SK-N-SH treated with all-trans-retinoic acid at 6 μM for 48 hours (cell line): ENCODE results near the gene ADGRB2.

Experiments
- ATAC-seq: fragments of 200-7000 bp; cut with Tn5 transposase; 3 replicates; pipeline ENCODE4 v1.9.1; 2020; ENCODE audit warnings: mild to moderate bottlenecking, moderate library complexity
- ARNTL ChIP-seq: fragments of 450-650 bp; formaldehyde crosslinking; IDR thresholded peaks from 2 replicates; pipeline ENCODE4 v1.5.0; 2020; ENCODE audit warnings: low read depth, mild to moderate bottlenecking, moderate library complexity, borderline replicate concordance
- BACH2 ChIP-seq: fragments of 250-450 bp; sonication (Bioruptor Pico); IDR thresholded peaks from 2 replicates; pipeline ENCODE4 v1.9.0; 2021; ENCODE audit warnings: mild to moderate bottlenecking, borderline replicate concordance
- CREB5 ChIP-seq: fragments of 250-450 bp; sonication (Bioruptor Pico); IDR thresholded peaks from 2 replicates; pipeline ENCODE4 v1.5.1; 2020; ENCODE audit warnings: low read depth, mild to moderate bottlenecking, moderate library complexity
- CSDC2 ChIP-seq: fragments of 250-450 bp; sonication (Bioruptor Pico); IDR thresholded peaks from 2 replicates; pipeline ENCODE4 v1.5.0; 2020; ENCODE audit warnings: mild to moderate bottlenecking, moderate library complexity
- CSRNP3 ChIP-seq: fragments of 250-450 bp; sonication (Bioruptor Pico); IDR thresholded peaks from 2 replicates; pipeline ENCODE4 v1.5.1; 2021; ENCODE audit warnings: mild to moderate bottlenecking, moderate library complexity
- GLIS3 ChIP-seq: fragments of 250-450 bp; sonication (Bioruptor Pico); IDR thresholded peaks from 2 replicates; pipeline ENCODE4 v1.5.0; 2020; ENCODE audit warnings: mild to moderate bottlenecking, moderate library complexity
- ISL1 ChIP-seq: fragments of 250-450 bp; sonication (Bioruptor Pico); IDR thresholded peaks from 2 replicates; pipeline ENCODE4 v2.1.2; 2022; ENCODE audit warnings: mild to moderate bottlenecking, moderate library complexity
- OSR1 ChIP-seq: fragments of 250-450 bp; sonication (Bioruptor Pico); IDR thresholded peaks from 2 replicates; pipeline ENCODE4 v1.8.0; 2022; ENCODE audit warnings: moderate library complexity, mild to moderate bottlenecking, inconsistent platforms
- POU6F1 ChIP-seq: fragments of 250-450 bp; sonication (Bioruptor Pico); IDR thresholded peaks from 2 replicates; pipeline ENCODE4 v1.8.0; 2021; ENCODE audit warnings: low read depth, mild to moderate bottlenecking, moderate library complexity, borderline replicate concordance
- PPARA ChIP-seq: fragments of 250-450 bp; sonication (Bioruptor Pico); IDR thresholded peaks from 2 replicates; pipeline ENCODE4 v1.5.0; 2020; ENCODE audit warnings: mild to moderate bottlenecking, borderline replicate concordance
- TCF4 ChIP-seq: fragments of 250-450 bp; sonication (Bioruptor Pico); IDR thresholded peaks from 2 replicates; pipeline ENCODE4 v1.8.0; 2021; ENCODE audit warnings: mild to moderate bottlenecking, moderate library complexity, borderline replicate concordance
- TOX ChIP-seq: fragments of 250-450 bp; sonication (Bioruptor Pico); IDR thresholded peaks from 2 replicates; pipeline ENCODE4 v1.8.0; 2021; ENCODE audit warnings: mild to moderate bottlenecking, moderate library complexity, borderline replicate concordance
- TSHZ2 ChIP-seq: fragments of 250-450 bp; sonication (Bioruptor Pico); IDR thresholded peaks from 2 replicates; pipeline ENCODE4 v1.5.0; 2020; ENCODE audit warnings: mild to moderate bottlenecking, moderate library complexity
- ZC3H10 ChIP-seq: fragments of 250-450 bp; sonication (Bioruptor Pico); IDR thresholded peaks from 2 replicates; pipeline ENCODE4 v1.5.1; 2021; ENCODE audit warnings: mild to moderate bottlenecking, moderate library complexity
- ZFP3 ChIP-seq: fragments of 250-450 bp; sonication (Bioruptor Pico); IDR thresholded peaks from 2 replicates; pipeline ENCODE4 v1.5.0; 2020; ENCODE audit warnings: mild to moderate bottlenecking, moderate library complexity
- ZFP30 ChIP-seq: fragments of 450-650 bp; formaldehyde crosslinking; IDR thresholded peaks from 2 replicates; pipeline ENCODE4 v1.5.0; 2022; ENCODE audit warnings: mild to moderate bottlenecking, moderate library complexity
- ZNF565 ChIP-seq: fragments of 450-650 bp; formaldehyde crosslinking; conservative IDR thresholded peaks from 2 replicates; pipeline ENCODE4 v1.5.0; 2020; ENCODE audit warnings: low read depth, mild to moderate bottlenecking, moderate library complexity
- ZNF70 ChIP-seq: fragments of 450-650 bp; formaldehyde crosslinking; IDR thresholded peaks from 2 replicates; pipeline ENCODE4 v1.5.0; 2020; ENCODE audit warnings: mild to moderate bottlenecking, moderate library complexity
- ZNF8 ChIP-seq: fragments of 450-650 bp; formaldehyde crosslinking; IDR thresholded peaks from 2 replicates; pipeline ENCODE4 v1.5.0; 2020; ENCODE audit warnings: mild to moderate bottlenecking, moderate library complexity

ADGRB2 gene

GRCh38 chr1:31765041-31765467, 914 bp upstream of the ADGRB2 start:
- peak; percentile 19; the same call in 2 of the 3 replicates for ATAC-seq
- TF ChIP-seq TOX (CRISPR knock-in tag) (no peak), TCF4 (CRISPR knock-in tag) (no peak), POU6F1 (CRISPR knock-in tag) (no peak), ZFP3 (CRISPR knock-in tag) (no peak), ZNF70 (no peak), CREB5 (CRISPR knock-in tag) (no peak), ZNF8 (CRISPR knock-in tag) (no peak), ZFP30 (no peak), ZNF565 (CRISPR knock-in tag) (no peak), CSDC2 (CRISPR knock-in tag) (no peak), ZC3H10 (CRISPR knock-in tag) (no peak), ARNTL (CRISPR knock-in tag) (no peak), GLIS3 (CRISPR knock-in tag) (no peak), BACH2 (CRISPR knock-in tag) (no peak)

GRCh38 chr1:31763671-31764311, 349 bp downstream of the ADGRB2 start:
- TF ChIP-seq ZC3H10 (CRISPR knock-in tag) (no peak), PPARA (CRISPR knock-in tag) (no peak), GLIS3 (CRISPR knock-in tag) (no peak), CSRNP3 (no peak), ZNF565 (CRISPR knock-in tag) (no peak), OSR1 (no peak), ARNTL (CRISPR knock-in tag) (no peak), BACH2 (CRISPR knock-in tag) (no peak), TSHZ2 (CRISPR knock-in tag) (no peak), POU6F1 (CRISPR knock-in tag) (no peak), ISL1 (CRISPR knock-in tag) (no peak), ZFP3 (CRISPR knock-in tag) (no peak)
- ATAC-seq = no peak
